ENCODE measurements around the gene HSD17B4. TPM values are rescaled to one million over a fixed set of nuclear protein-coding genes. Genes with fewer than 3 reads are reported as not detected.
"Not testable (repeated sequence)": the region's sequence is repeated elsewhere in the genome, so short reads cannot be mapped to it uniquely, and the experiment has no call there.

HSD17B4 gene
- polyA plus RNA-seq, 4 donors: 129 to 424 (median 237) TPM

GRCh38 chr5:119478781-119479180 is 26.5 kb downstream of the HSD17B4 start:
- H3K27ac ChIP-seq (ENCODE audit: low read depth in 1 of 3, low read length in 2 of 3): no peak overlapping the region
- H3K9me3 ChIP-seq (ENCODE audit: control insufficient read depth in 2 of 2, insufficient read depth in 1 of 2, low read depth in 1 of 2, low read length in 1 of 2): no peaks in the 10 kb centered on the region
- no peaks in the 10 kb centered on the region for H3K27me3 ChIP-seq (ENCODE audit: control insufficient read depth in 3 of 3, insufficient read depth in 3 of 3, low read length in 3 of 3)
- DNase-seq: no peak
- 96 to 100% (median 99%) methylated on average over 3 of the region's 3 CpGs for WGBS, 3 donors
- no peak overlapping the region for H3K4me3 ChIP-seq (ENCODE audit: low read depth in 1 of 3, low read length in 3 of 3)
- no peak for FAIRE-seq
- peaks cover 0 to 21% (median 5%) of the 10 kb centered on the region in 3 donors for H3K36me3 ChIP-seq (ENCODE audit: control insufficient read depth in 3 of 3, insufficient read depth in 2 of 3, low read depth in 1 of 3, low read length in 3 of 3)
- H3K4me1 ChIP-seq (ENCODE audit: control insufficient read depth in 3 of 3, insufficient read depth in 2 of 3, low read depth in 1 of 3, low read length in 2 of 3): no peaks in the 10 kb centered on the region

DNA sequence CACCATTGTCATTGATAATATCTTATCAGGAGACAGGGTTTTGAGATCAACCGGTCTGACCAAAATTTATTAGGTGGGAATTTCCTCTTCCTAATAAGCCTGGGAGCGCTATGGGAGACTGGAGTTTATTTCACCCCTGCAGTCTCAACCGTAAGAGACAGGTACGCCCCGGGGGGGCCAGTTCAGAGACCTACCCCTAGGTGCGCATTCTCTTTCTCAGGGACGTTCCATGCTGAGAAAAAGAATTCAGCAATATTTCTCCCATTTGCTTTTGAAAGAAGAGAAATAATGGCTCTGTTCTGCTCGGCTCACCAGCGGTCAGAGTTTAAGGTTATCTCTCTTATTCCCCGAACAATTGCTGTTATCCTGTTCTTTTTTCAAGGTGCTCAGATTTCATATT is 28.3 kb downstream of the HSD17B4 start:
- H3K27ac ChIP-seq (ENCODE audit: low read depth in 1 of 3, low read length in 2 of 3); H3K4me3 ChIP-seq (ENCODE audit: low read depth in 1 of 3, low read length in 3 of 3); DNase-seq; H3K27me3 ChIP-seq (ENCODE audit: control insufficient read depth in 3 of 3, insufficient read depth in 3 of 3, low read length in 3 of 3); H3K4me1 ChIP-seq (ENCODE audit: control insufficient read depth in 3 of 3, insufficient read depth in 2 of 3, low read depth in 1 of 3, low read length in 2 of 3); H3K9me3 ChIP-seq (ENCODE audit: control insufficient read depth in 2 of 2, insufficient read depth in 1 of 2, low read depth in 1 of 2, low read length in 1 of 2); FAIRE-seq: not testable (repeated sequence)
- 82 to 95% (median 90%) methylated on average over 9 to 10 of the region's 10 CpGs for WGBS, 3 donors
- peaks cover 2 to 21% (median 7%) of the 10 kb centered on the region in 3 donors for H3K36me3 ChIP-seq (ENCODE audit: control insufficient read depth in 3 of 3, insufficient read depth in 2 of 3, low read depth in 1 of 3, low read length in 3 of 3)

DNA sequence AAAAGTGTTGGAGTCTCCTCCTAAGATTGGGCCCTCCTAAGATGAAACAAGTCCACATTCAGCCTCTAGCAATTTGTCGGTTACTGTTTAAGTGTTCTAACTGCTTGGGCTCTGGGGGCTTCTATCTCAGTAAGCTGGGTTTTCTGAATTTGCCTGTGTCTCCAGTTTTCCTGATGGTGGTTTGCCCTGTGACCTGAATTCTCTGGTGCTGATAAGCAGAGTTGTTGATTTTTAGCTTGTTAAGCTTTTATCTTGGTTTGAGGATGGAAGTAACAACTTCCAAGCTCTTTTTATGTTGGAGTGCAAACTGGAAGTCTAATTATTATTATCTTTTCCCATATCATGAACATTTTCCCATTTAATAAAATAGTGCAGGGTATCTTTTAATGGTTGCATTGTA is 30.9 kb downstream of the HSD17B4 start:
- DNase-seq (no peak), FAIRE-seq (no peak)
- H3K9me3 ChIP-seq (ENCODE audit: control insufficient read depth in 2 of 2, insufficient read depth in 1 of 2, low read depth in 1 of 2, low read length in 1 of 2): no peaks in the 10 kb centered on the region

DNA sequence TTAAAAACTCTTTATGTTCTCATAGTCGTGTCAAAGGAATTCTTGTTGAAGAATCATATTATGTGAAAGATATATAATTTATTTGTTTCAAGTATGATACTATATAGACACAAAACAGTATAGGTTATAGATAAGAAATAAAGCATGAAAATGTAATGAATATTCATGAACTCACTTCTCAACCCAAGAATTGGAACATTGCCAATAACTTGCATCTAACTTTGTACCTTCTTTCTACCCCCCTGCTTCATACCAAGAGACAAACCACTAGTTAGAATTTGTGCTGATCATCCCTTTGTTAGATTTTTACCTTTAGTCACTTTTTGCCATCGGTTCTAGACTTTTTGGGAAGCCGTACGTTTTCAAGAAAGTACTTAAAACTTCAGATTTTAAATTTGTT is 32.6 kb downstream of the HSD17B4 start:
- no peak for DNase-seq
- 97 to 98% (median 97%) methylated on average over 4 of the region's 4 CpGs for WGBS, 3 donors
- Histone ChIP-seq H3K4me3 (ENCODE audit: low read depth in 1 of 3, low read length in 3 of 3) (no peak overlapping the region), H3K27me3 (ENCODE audit: control insufficient read depth in 3 of 3, insufficient read depth in 3 of 3, low read length in 3 of 3) (no peaks in the 10 kb centered on the region), H3K27ac (ENCODE audit: low read depth in 1 of 3, low read length in 2 of 3) (no peak overlapping the region), H3K9me3 (ENCODE audit: control insufficient read depth in 2 of 2, insufficient read depth in 1 of 2, low read depth in 1 of 2, low read length in 1 of 2) (no peaks in the 10 kb centered on the region), H3K36me3 (ENCODE audit: control insufficient read depth in 3 of 3, insufficient read depth in 2 of 3, low read depth in 1 of 3, low read length in 3 of 3) (peaks cover 2 to 13% (median 6%) of the 10 kb centered on the region in 3 donors), H3K4me1 (ENCODE audit: control insufficient read depth in 3 of 3, insufficient read depth in 2 of 3, low read depth in 1 of 3, low read length in 2 of 3) (no peaks in the 10 kb centered on the region)
- no peak for FAIRE-seq

More for the DNA sequence above, 30.9 kb downstream of the HSD17B4 start:
- 85 to 96% (median 90%) methylated on average over 1 of the region's 1 CpG for WGBS, 3 donors
- H3K4me3 ChIP-seq (ENCODE audit: low read depth in 1 of 3, low read length in 3 of 3): no peak overlapping the region
- H3K36me3 ChIP-seq (ENCODE audit: control insufficient read depth in 3 of 3, insufficient read depth in 2 of 3, low read depth in 1 of 3, low read length in 3 of 3): peaks cover 2 to 19% (median 6%) of the 10 kb centered on the region in 3 donors
- H3K4me1 ChIP-seq (ENCODE audit: control insufficient read depth in 3 of 3, insufficient read depth in 2 of 3, low read depth in 1 of 3, low read length in 2 of 3): no peaks in the 10 kb centered on the region
- no peaks in the 10 kb centered on the region for H3K27me3 ChIP-seq (ENCODE audit: control insufficient read depth in 3 of 3, insufficient read depth in 3 of 3, low read length in 3 of 3)
- H3K27ac ChIP-seq (ENCODE audit: low read depth in 1 of 3, low read length in 2 of 3): no peak overlapping the region

GRCh38 chr5:119501671-119502179 is 49.4 kb downstream of the HSD17B4 start:
- WGBS, 3 donors: 83 to 92% (median 89%) methylated on average over 2 of the region's 2 CpGs
- FAIRE-seq: no peak
- H3K36me3 ChIP-seq (ENCODE audit: control insufficient read depth in 3 of 3, insufficient read depth in 2 of 3, low read depth in 1 of 3, low read length in 3 of 3): peaks cover 4 to 17% (median 7%) of the 10 kb centered on the region in 3 donors

DNA sequence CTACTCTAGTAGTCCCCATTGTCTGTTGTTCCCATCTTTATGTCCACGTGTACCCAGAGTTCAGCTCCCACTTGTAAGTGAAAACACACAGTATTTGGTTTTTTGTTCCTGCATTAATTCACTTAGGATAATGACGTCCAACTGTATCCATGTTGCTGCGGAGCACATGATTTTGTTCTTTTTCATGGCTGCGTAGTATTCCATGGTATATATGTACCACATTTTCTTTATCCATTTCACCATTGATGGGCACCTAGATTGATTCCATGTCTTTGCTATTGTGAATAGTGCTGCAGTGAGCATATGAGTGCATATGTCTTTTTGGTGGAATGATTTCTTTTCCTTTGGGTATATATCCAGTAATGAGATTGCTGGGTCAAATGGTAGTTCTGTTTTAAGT is 51.6 kb downstream of the HSD17B4 start:
- H3K36me3 ChIP-seq (ENCODE audit: control insufficient read depth in 3 of 3, insufficient read depth in 2 of 3, low read depth in 1 of 3, low read length in 3 of 3): peaks cover 0 to 11% (median 2%) of the 10 kb centered on the region in 3 donors
- H3K27ac ChIP-seq (ENCODE audit: low read depth in 1 of 3, low read length in 2 of 3); H3K9me3 ChIP-seq (ENCODE audit: control insufficient read depth in 2 of 2, insufficient read depth in 1 of 2, low read depth in 1 of 2, low read length in 1 of 2); H3K4me3 ChIP-seq (ENCODE audit: low read depth in 1 of 3, low read length in 3 of 3); FAIRE-seq; H3K4me1 ChIP-seq (ENCODE audit: control insufficient read depth in 3 of 3, insufficient read depth in 2 of 3, low read depth in 1 of 3, low read length in 2 of 3); DNase-seq; H3K27me3 ChIP-seq (ENCODE audit: control insufficient read depth in 3 of 3, insufficient read depth in 3 of 3, low read length in 3 of 3): not testable (repeated sequence)
- WGBS, 3 donors: 85 to 94% (median 91%) methylated on average over 4 of the region's 4 CpGs

More at GRCh38 chr5:119501671-119502179, 49.4 kb downstream of the HSD17B4 start:
- H3K4me1 ChIP-seq (ENCODE audit: control insufficient read depth in 3 of 3, insufficient read depth in 2 of 3, low read depth in 1 of 3, low read length in 2 of 3): no peaks in the 10 kb centered on the region
- no peaks in the 10 kb centered on the region for H3K27me3 ChIP-seq (ENCODE audit: control insufficient read depth in 3 of 3, insufficient read depth in 3 of 3, low read length in 3 of 3)
- no peak overlapping the region for H3K4me3 ChIP-seq (ENCODE audit: low read depth in 1 of 3, low read length in 3 of 3)
- peaks cover 0 to 3% of the 10 kb centered on the region in 2 donors for H3K9me3 ChIP-seq (ENCODE audit: control insufficient read depth in 2 of 2, insufficient read depth in 1 of 2, low read depth in 1 of 2, low read length in 1 of 2)
- DNase-seq: no peak
- H3K27ac ChIP-seq (ENCODE audit: low read depth in 1 of 3, low read length in 2 of 3): no peak overlapping the region

GRCh38 chr5:119512277-119512676 is 60.0 kb downstream of the HSD17B4 start:
- 87 to 93% (median 91%) methylated on average over 1 of the region's 1 CpG for WGBS, 3 donors
- Histone ChIP-seq H3K9me3 (ENCODE audit: control insufficient read depth in 2 of 2, insufficient read depth in 1 of 2, low read depth in 1 of 2, low read length in 1 of 2) (peaks cover 0 to 7% of the 10 kb centered on the region in 2 donors), H3K36me3 (ENCODE audit: control insufficient read depth in 3 of 3, insufficient read depth in 2 of 3, low read depth in 1 of 3, low read length in 3 of 3) (peaks cover 6 to 19% (median 13%) of the 10 kb centered on the region in 3 donors), H3K4me3 (ENCODE audit: low read depth in 1 of 3, low read length in 3 of 3) (no peak overlapping the region), H3K27me3 (ENCODE audit: control insufficient read depth in 3 of 3, insufficient read depth in 3 of 3, low read length in 3 of 3) (no peaks in the 10 kb centered on the region), H3K4me1 (ENCODE audit: control insufficient read depth in 3 of 3, insufficient read depth in 2 of 3, low read depth in 1 of 3, low read length in 2 of 3) (no peaks in the 10 kb centered on the region), H3K27ac (ENCODE audit: low read depth in 1 of 3, low read length in 2 of 3) (no peak overlapping the region)
- FAIRE-seq (no peak), DNase-seq (no peak)

DNA sequence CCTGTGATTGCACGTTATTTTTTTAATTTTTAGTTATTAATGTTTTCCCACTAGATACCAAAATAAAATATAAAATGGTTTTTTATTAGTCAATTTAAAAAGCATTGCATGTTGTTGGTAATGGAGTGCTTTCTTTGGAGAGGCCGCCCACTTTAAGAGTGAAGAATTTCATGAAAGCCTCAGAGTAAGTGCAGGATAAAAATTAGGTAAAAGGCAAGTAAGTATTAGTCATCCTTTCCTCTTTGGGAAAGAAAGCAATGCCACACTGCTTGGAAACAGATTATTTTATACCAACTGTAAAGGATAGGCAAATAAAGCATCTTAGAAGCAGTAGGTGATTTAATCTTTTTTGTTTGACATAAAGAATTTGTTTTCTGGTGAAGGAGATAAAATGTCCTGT is 62.9 kb downstream of the HSD17B4 start:
- 96 to 100% (median 96%) methylated on average over 2 of the region's 2 CpGs for WGBS, 3 donors

GRCh38 chr5:119517115-119517514 is 64.8 kb downstream of the HSD17B4 start:
- H3K4me3 ChIP-seq (ENCODE audit: low read depth in 1 of 3, low read length in 3 of 3); DNase-seq; H3K27ac ChIP-seq (ENCODE audit: low read depth in 1 of 3, low read length in 2 of 3); H3K9me3 ChIP-seq (ENCODE audit: control insufficient read depth in 2 of 2, insufficient read depth in 1 of 2, low read depth in 1 of 2, low read length in 1 of 2); H3K27me3 ChIP-seq (ENCODE audit: control insufficient read depth in 3 of 3, insufficient read depth in 3 of 3, low read length in 3 of 3); FAIRE-seq; H3K4me1 ChIP-seq (ENCODE audit: control insufficient read depth in 3 of 3, insufficient read depth in 2 of 3, low read depth in 1 of 3, low read length in 2 of 3): not testable (repeated sequence)
- H3K36me3 ChIP-seq (ENCODE audit: control insufficient read depth in 3 of 3, insufficient read depth in 2 of 3, low read depth in 1 of 3, low read length in 3 of 3): peaks cover 0 to 12% (median 6%) of the 10 kb centered on the region in 3 donors
- WGBS, 3 donors: 93 to 99% (median 94%) methylated on average over 26 to 30 of the region's 30 CpGs

More for the DNA sequence above, 62.9 kb downstream of the HSD17B4 start:
- H3K4me1 ChIP-seq (ENCODE audit: control insufficient read depth in 3 of 3, insufficient read depth in 2 of 3, low read depth in 1 of 3, low read length in 2 of 3): no peaks in the 10 kb centered on the region
- peaks cover 0 to 7% of the 10 kb centered on the region in 2 donors for H3K9me3 ChIP-seq (ENCODE audit: control insufficient read depth in 2 of 2, insufficient read depth in 1 of 2, low read depth in 1 of 2, low read length in 1 of 2)
- no peak overlapping the region for H3K27ac ChIP-seq (ENCODE audit: low read depth in 1 of 3, low read length in 2 of 3)
- no peaks in the 10 kb centered on the region for H3K27me3 ChIP-seq (ENCODE audit: control insufficient read depth in 3 of 3, insufficient read depth in 3 of 3, low read length in 3 of 3)
- peaks cover 4 to 18% (median 17%) of the 10 kb centered on the region in 3 donors for H3K36me3 ChIP-seq (ENCODE audit: control insufficient read depth in 3 of 3, insufficient read depth in 2 of 3, low read depth in 1 of 3, low read length in 3 of 3)
- H3K4me3 ChIP-seq (ENCODE audit: low read depth in 1 of 3, low read length in 3 of 3): no peak overlapping the region
- FAIRE-seq (no peak), DNase-seq (no peak)
